Measurements from ENCODE around the gene MAPK8IP2.
"Not testable (repeated sequence)": the region's sequence is repeated elsewhere in the genome, so short reads cannot be mapped to it uniquely, and the experiment has no call there.

GRCh38 chr22:50643821-50644101 is 43.2 kb downstream of the MAPK8IP2 start:
- TF ChIP-seq CTCF, POLR2A, EP300 (IDR thresholded peaks at IDR 0.05): not testable (repeated sequence)
